Measurements from ENCODE around the gene ARHGAP10. TPM values are rescaled to one million over a fixed set of nuclear protein-coding genes. Genes with fewer than 3 reads are reported as not detected.
A peak's percentile ranks its signal among the peaks of the same experiment; 100 is the strongest.

ARHGAP10 gene
- total and polyA plus RNA-seq, 10 of the 15 experiments (the other 5 are each of a cell fraction or from before 2014, with no cell fraction given): 1.3 to 25.8 (median 17.2) TPM

DNA sequence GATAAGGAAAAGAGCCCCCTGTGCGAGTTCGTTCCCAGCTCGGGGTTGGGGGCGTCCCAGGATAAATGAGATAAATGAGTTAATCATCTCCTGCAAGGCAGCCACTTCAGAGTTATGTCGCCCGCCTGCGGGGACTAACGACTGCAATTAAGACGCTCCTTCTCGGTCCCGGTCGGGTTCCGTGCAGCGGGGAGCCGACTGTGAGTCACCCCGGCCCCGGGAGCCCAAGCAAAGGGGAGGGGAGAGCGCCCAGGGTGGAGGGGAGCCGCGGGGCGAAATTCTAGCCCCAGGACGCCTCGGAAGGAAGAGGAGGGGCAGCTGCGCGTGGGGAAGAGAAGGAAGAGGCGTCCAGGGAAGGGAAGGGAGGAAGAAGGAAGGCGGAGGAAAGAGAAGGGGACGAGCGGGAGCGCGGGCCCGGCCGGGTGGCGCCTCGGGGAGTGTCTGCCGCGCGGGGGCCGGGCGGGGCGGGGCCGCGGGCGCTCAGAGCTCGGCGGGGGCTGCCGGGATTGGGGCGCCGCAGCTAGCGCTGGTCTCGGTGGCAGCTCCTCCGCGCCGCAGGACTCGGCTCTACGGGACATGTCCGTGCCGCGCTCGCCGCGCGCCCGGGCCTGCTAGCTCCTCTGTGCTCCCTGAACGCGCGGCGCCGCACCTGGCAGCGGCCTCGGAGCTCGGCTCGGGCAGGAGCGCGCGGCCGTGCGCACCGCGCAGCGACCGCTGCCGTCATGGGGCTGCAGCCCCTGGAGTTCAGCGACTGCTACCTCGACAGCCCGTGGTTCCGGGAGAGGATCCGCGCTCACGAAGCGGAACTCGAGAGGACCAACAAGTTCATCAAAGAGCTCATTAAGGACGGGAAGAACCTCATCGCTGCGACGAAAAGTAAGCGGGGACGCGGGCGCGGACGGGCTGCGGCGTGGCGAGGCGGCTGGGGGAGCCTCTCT is at the start of gene ARHGAP10 (continued):
- no peak for TF ChIP-seq SUZ12 (IDR thresholded peaks at IDR 0.05; ENCODE audit: unreplicated experiment)
- TF ChIP-seq EGR1 (IDR thresholded peaks at IDR 0.05; ENCODE audit: borderline replicate concordance in 1 of 2, low read depth in 2 of 2, low read length in 2 of 2): peak in 1 of 2 experiments; percentile 52; a peak in 1 of 3 replicates
- TF ChIP-seq DPF2 (IDR thresholded peaks at IDR 0.05): peak; percentile 68
- TF ChIP-seq CHD2 (IDR thresholded peaks at IDR 0.05; ENCODE audit: borderline replicate concordance, low read depth, low read length): no peak
- TF ChIP-seq ZNF592 (IDR thresholded peaks at IDR 0.05): no peak
- TF ChIP-seq E2F8 (IDR thresholded peaks at IDR 0.05; ENCODE audit: low read depth, partially characterized antibody): no peak
- TF ChIP-seq PAX8 (IDR thresholded peaks at IDR 0.05): no peak
- TF ChIP-seq NFXL1 (IDR thresholded peaks at IDR 0.05; ENCODE audit: borderline replicate concordance): no peak
- TF ChIP-seq CHD1 (IDR thresholded peaks at IDR 0.05; ENCODE audit: low read depth, low read length): no peak
- no peak for TF ChIP-seq ATF3 (IDR thresholded peaks at IDR 0.05; ENCODE audit: borderline replicate concordance, extremely low read depth, low read depth, low read length)
- TF ChIP-seq, protein P1, sequence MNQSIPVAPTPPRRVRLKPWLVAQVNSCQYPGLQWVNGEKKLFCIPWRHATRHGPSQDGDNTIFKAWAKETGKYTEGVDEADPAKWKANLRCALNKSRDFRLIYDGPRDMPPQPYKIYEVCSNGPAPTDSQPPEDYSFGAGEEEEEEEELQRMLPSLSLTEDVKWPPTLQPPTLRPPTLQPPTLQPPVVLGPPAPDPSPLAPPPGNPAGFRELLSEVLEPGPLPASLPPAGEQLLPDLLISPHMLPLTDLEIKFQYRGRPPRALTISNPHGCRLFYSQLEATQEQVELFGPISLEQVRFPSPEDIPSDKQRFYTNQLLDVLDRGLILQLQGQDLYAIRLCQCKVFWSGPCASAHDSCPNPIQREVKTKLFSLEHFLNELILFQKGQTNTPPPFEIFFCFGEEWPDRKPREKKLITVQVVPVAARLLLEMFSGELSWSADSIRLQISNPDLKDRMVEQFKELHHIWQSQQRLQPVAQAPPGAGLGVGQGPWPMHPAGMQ (IDR thresholded peaks at IDR 0.05; ENCODE audit: borderline replicate concordance): no peak
- no peak for TF ChIP-seq SRF (IDR thresholded peaks at IDR 0.05; ENCODE audit: low read depth in 2 of 2, low read length in 2 of 2)
- TF ChIP-seq USF2 (IDR thresholded peaks at IDR 0.05; ENCODE audit: borderline replicate concordance, low read depth, low read length): no peak
- no peak for TF ChIP-seq IRF4 (IDR thresholded peaks at IDR 0.05; ENCODE audit: low read depth, low read length)

Data from GM12878 (cell line).